Measurements from ENCODE around the gene PNMA6E.

Gene PNMA6E

DNA sequence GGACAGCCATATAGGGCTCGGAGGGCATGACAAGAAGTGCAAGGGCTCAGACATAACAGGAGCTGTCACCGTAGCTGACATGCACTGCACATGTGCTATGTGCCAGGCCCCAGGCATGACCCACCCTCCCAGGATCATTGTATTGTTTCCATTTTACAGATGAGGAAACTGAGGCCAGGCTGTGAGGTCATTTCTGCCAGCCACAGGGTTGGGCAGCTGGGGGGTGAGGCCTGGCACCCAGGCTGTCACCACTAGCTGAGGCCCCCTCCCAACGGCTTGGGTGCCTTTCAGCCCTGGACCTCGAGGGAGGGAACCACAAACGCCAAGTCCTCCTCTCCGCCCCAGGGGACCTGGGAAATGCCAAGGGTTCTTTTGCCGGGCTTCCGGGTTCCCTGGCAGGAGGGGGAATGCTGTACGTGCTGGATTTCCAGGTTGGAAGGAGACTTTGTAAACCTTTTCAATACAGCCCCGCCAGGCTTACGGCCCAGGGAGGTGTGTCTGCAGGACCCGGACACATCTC is 32.1 kb upstream of the PNMA6E start:
- Histone ChIP-seq H3K9me2 (replicated peaks; ENCODE audit: insufficient read depth, low read length) (no peaks in the 10 kb centered on the region), H3K4me2 (ENCODE audit: low read depth, low read length, poor library complexity, severe bottlenecking) (no peak overlapping the region), H3K36me3 (ENCODE audit: low read length) (no peaks in the 10 kb centered on the region), H4K20me1 (ENCODE audit: low read depth, low read length) (no peaks in the 10 kb centered on the region), H2AFZ (ENCODE audit: low read depth, low read length, severe bottlenecking) (no peak overlapping the region), H3K27me3 (ENCODE audit: low read length) (no peaks in the 10 kb centered on the region), H3K4me3 (ENCODE audit: insufficient read depth, low read length, poor library complexity, severe bottlenecking) (no peak overlapping the region), H3K9me3 (ENCODE audit: insufficient read depth, low read length) (no peaks in the 10 kb centered on the region), H3K27ac (ENCODE audit: low read depth, low read length) (no peak overlapping the region), H3K79me2 (ENCODE audit: insufficient read depth, low read length) (no peaks in the 10 kb centered on the region), H3F3A (ENCODE audit: insufficient read depth) (no peaks in the 10 kb centered on the region), H3K9ac (ENCODE audit: low read length) (no peak overlapping the region)
- no peak for TF ChIP-seq EZH2phosphoT487 (conservative IDR thresholded peaks at IDR 0.05; ENCODE audit: low read length)
- no peak for TF ChIP-seq CTCF (IDR thresholded peaks at IDR 0.05; ENCODE audit: insufficient read depth, low read length, poor library complexity, severe bottlenecking)

- H3K79me2 ChIP-seq (ENCODE audit: insufficient read depth, low read length), result no peaks in the 10 kb centered on the region
- no peak overlapping the region for H3K4me3 ChIP-seq (ENCODE audit: insufficient read depth, low read length, poor library complexity, severe bottlenecking)
- TF ChIP-seq CTCF (IDR thresholded peaks at IDR 0.05; ENCODE audit: insufficient read depth, low read length, poor library complexity, severe bottlenecking) (no peak), EZH2phosphoT487 (conservative IDR thresholded peaks at IDR 0.05; ENCODE audit: low read length) (no peak)
- no peaks in the 10 kb centered on the region for H3K27me3 ChIP-seq (ENCODE audit: low read length)
- no peaks in the 10 kb centered on the region for H3K36me3 ChIP-seq (ENCODE audit: low read length)
- H3K9me2 ChIP-seq (replicated peaks; ENCODE audit: insufficient read depth, low read length), result no peaks in the 10 kb centered on the region
- no peaks in the 10 kb centered on the region for H4K20me1 ChIP-seq (ENCODE audit: low read depth, low read length)
- H3K9ac ChIP-seq (ENCODE audit: low read length), result no peak overlapping the region
- H3F3A ChIP-seq (ENCODE audit: insufficient read depth), result no peaks in the 10 kb centered on the region
- no peak overlapping the region for H2AFZ ChIP-seq (ENCODE audit: low read depth, low read length, severe bottlenecking)
- no peak overlapping the region for H3K27ac ChIP-seq (ENCODE audit: low read depth, low read length)
- no peak overlapping the region for H3K4me2 ChIP-seq (ENCODE audit: low read depth, low read length, poor library complexity, severe bottlenecking)
- H3K9me3 ChIP-seq (ENCODE audit: insufficient read depth, low read length), result no peaks in the 10 kb centered on the region
Measured at GRCh38 chrX:153430796-153431195, 29.6 kb upstream of the PNMA6E start.

DNA sequence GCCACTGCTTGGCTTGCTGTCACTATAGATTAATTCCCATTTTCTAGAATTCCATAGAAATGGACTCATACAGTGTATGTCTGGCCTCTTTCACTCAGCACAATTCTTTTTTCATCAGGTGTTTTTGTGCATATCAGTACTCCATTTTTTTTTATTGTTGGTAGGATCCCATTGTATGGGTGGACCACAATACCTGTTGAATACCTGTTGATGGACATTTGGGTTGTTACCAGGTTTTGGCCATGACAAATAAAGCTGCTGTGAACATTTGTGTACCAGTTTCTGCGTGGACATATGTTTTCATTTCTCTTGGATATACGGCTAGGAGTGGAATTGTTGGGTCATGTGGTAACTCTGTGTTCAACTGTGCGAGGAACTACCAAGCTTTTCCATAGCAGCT is 25.1 kb upstream of the PNMA6E start:
- Histone ChIP-seq H3K27me3 (ENCODE audit: low read length) (no peaks in the 10 kb centered on the region), H3K27ac (ENCODE audit: low read depth, low read length) (no peak overlapping the region), H3K79me2 (ENCODE audit: insufficient read depth, low read length) (no peaks in the 10 kb centered on the region), H3K4me2 (ENCODE audit: low read depth, low read length, poor library complexity, severe bottlenecking) (no peak overlapping the region), H4K20me1 (ENCODE audit: low read depth, low read length) (no peaks in the 10 kb centered on the region), H3K9ac (ENCODE audit: low read length) (no peak overlapping the region), H2AFZ (ENCODE audit: low read depth, low read length, severe bottlenecking) (no peak overlapping the region), H3K4me3 (ENCODE audit: insufficient read depth, low read length, poor library complexity, severe bottlenecking) (no peak overlapping the region), H3K9me2 (replicated peaks; ENCODE audit: insufficient read depth, low read length) (no peaks in the 10 kb centered on the region), H3K36me3 (ENCODE audit: low read length) (no peaks in the 10 kb centered on the region), H3F3A (ENCODE audit: insufficient read depth) (no peaks in the 10 kb centered on the region), H3K9me3 (ENCODE audit: insufficient read depth, low read length) (no peaks in the 10 kb centered on the region)
- no peak for TF ChIP-seq EZH2phosphoT487 (conservative IDR thresholded peaks at IDR 0.05; ENCODE audit: low read length)
- TF ChIP-seq CTCF (IDR thresholded peaks at IDR 0.05; ENCODE audit: insufficient read depth, low read length, poor library complexity, severe bottlenecking), result no peak

Measured in SU-DHL-6 (cell line).